HepG2 (cell line): ENCODE data around the gene PLXNC1. TPM values are rescaled to one million over a fixed set of nuclear protein-coding genes. Genes with fewer than 3 reads are reported as not detected.

Experiments used
- ATF5 ChIP-seq: sonication (generic); formaldehyde crosslinking; IDR thresholded peaks from 2 replicates; pipeline ENCODE4 v1.4.0; 2020; ENCODE audit warnings: mild to moderate bottlenecking, low read depth, missing genetic modification reagents
- ATRX ChIP-seq: sonication (generic); formaldehyde crosslinking; IDR thresholded peaks from 2 replicates; pipeline ENCODE4 v1.4.0; 2020; ENCODE audit warnings: missing genetic modification reagents, borderline replicate concordance
- CTCF ChIP-seq: sonication (generic); formaldehyde crosslinking; IDR thresholded peaks from 2 replicates; pipeline ENCODE4 v1.5.0; 2020; ENCODE audit warnings: mild to moderate bottlenecking, missing genetic modification reagents, moderate library complexity
- ELK4 ChIP-seq: sonication (generic); formaldehyde crosslinking; IDR thresholded peaks from 2 replicates; pipeline ENCODE4 v1.9.0; 2021; ENCODE audit warnings: missing genetic modification reagents, borderline replicate concordance
- FUBP1 ChIP-seq: sonication (generic); formaldehyde crosslinking; IDR thresholded peaks from 2 replicates; pipeline ENCODE4 v1.5.1; 2020; ENCODE audit warnings: missing genetic modification reagents, mild to moderate bottlenecking, borderline replicate concordance
- HNRNPUL1 ChIP-seq: fragments of 200-400 bp; formaldehyde crosslinking; IDR thresholded peaks from 2 replicates; pipeline ENCODE4 v1.6.1; 2017; ENCODE audit warnings: low read depth, mild to moderate bottlenecking, low read length, moderate library complexity
- NR0B2 ChIP-seq: sonication (generic); formaldehyde crosslinking; IDR thresholded peaks from 2 replicates; pipeline ENCODE4 v1.4.0; 2020; ENCODE audit warnings: mild to moderate bottlenecking, missing genetic modification reagents
- NR2C2 ChIP-seq: sonication (generic); formaldehyde crosslinking; IDR thresholded peaks from 2 replicates; pipeline ENCODE4 v1.4.0; 2020; ENCODE audit warnings: missing genetic modification reagents, mild to moderate bottlenecking, moderate library complexity, borderline replicate concordance
- POLR2AphosphoS5 ChIP-seq: IDR thresholded peaks from 2 replicates; pipeline ENCODE4 v1.6.1; 2012; ENCODE audit warnings: low read depth, low read length
- SMARCC2 ChIP-seq: fragments of 450-650 bp; IDR thresholded peaks from 2 replicates; pipeline ENCODE4 v1.6.1; 2017; ENCODE audit warnings: antibody characterized with exemption, mild to moderate bottlenecking
- SUZ12 ChIP-seq: fragments of 150-350 bp; IDR thresholded peaks from 2 replicates; pipeline ENCODE4 v1.6.1; 2014; ENCODE audit warnings: low read depth, low read length
- ZBTB49 ChIP-seq: sonication (generic); formaldehyde crosslinking; IDR thresholded peaks from 2 replicates; pipeline ENCODE4 v1.4.0; 2020; ENCODE audit warnings: missing genetic modification reagents, borderline replicate concordance
- ZC3H4 ChIP-seq: sonication (generic); formaldehyde crosslinking; IDR thresholded peaks from 2 replicates; pipeline ENCODE4 v1.4.0; 2020; ENCODE audit warnings: missing genetic modification reagents, borderline replicate concordance
- ZFP90 ChIP-seq: sonication (generic); formaldehyde crosslinking; IDR thresholded peaks from 2 replicates; pipeline ENCODE4 v1.8.0; 2022; ENCODE audit warnings: missing genetic modification reagents, mild to moderate bottlenecking, inconsistent platforms, borderline replicate concordance
- ZHX1 ChIP-seq: sonication (generic); formaldehyde crosslinking; IDR thresholded peaks from 2 replicates; pipeline ENCODE4 v1.8.1; 2022; ENCODE audit warnings: low read depth, mild to moderate bottlenecking, missing genetic modification reagents
- ZNF343 ChIP-seq: sonication (generic); formaldehyde crosslinking; IDR thresholded peaks from 2 replicates; pipeline ENCODE4 v1.4.0; 2020; ENCODE audit warnings: mild to moderate bottlenecking, missing genetic modification reagents
- ZNF737 ChIP-seq: sonication (generic); formaldehyde crosslinking; IDR thresholded peaks from 2 replicates; pipeline ENCODE4 v1.5.0; 2020; ENCODE audit warnings: missing genetic modification reagents, mild to moderate bottlenecking, borderline replicate concordance
- polyA plus RNA-seq, 8 experiments: library from polyadenylated mRNA; depleted of rRNA in 3 of 8; stranded (reverse) in 7 of 8; unstranded in 1 of 8; fragments of >200 nt; fragmentation: Illumina TruSeq in 4 of 8; extraction: Trizol in 4 of 8; gene quantifications; 2 replicates each; pipeline versions ENCODE4 v1.2.1 to v1.2.3, GENCODE V29; 2011 to 2016; ENCODE audit warnings: low read depth in 4 of 8, missing spikeins in 1 of 8, mixed read lengths in 1 of 8; ENCODE audit not compliant: insufficient read depth in 1 of 8
- total RNA-seq, 5 experiments: library from RNA; depleted of rRNA; stranded (reverse); fragments of >200 nt; fragmentation: Illumina TruSeq; extraction: Trizol; gene quantifications; 2 replicates each; pipeline ENCODE4 v1.2.3, GENCODE V29; 2016; ENCODE audit warnings: low read depth in 1 of 5

PLXNC1 gene
- total and polyA plus RNA-seq, 2 of the 13 experiments (the other 11 are each of a cell fraction or from before 2014, with no cell fraction given): 6.6 to 11.2 TPM

GRCh38 chr12:94172973-94173372 lies 24.6 kb downstream of the PLXNC1 start (continued):
- no peak for TF ChIP-seq ZBTB49 (CRISPR knock-in tag)
- TF ChIP-seq HNRNPUL1: no peak
- TF ChIP-seq ATF5 (CRISPR knock-in tag): no peak
- TF ChIP-seq ZFP90: no peak
- no peak for TF ChIP-seq POLR2AphosphoS5
- TF ChIP-seq FUBP1 (CRISPR knock-in tag): no peak
- TF ChIP-seq SUZ12: no peak
- no peak for TF ChIP-seq NR0B2 (CRISPR knock-in tag)
- peak; percentile 22; the same call in 1 of the 2 replicates for TF ChIP-seq NR2C2 (CRISPR knock-in tag)
- TF ChIP-seq ELK4 (CRISPR knock-in tag): no peak
- TF ChIP-seq ZC3H4: no peak
- no peak for TF ChIP-seq ATRX
- no peak for TF ChIP-seq CTCF (CRISPR knock-in tag)
- TF ChIP-seq ZHX1 (CRISPR knock-in tag): no peak
- no peak for TF ChIP-seq ZNF343 (CRISPR knock-in tag)
- no peak for TF ChIP-seq SMARCC2
- no peak for TF ChIP-seq ZNF737
